ENCODE measurements around the gene FGD4.

The FGD4 gene

DNA sequence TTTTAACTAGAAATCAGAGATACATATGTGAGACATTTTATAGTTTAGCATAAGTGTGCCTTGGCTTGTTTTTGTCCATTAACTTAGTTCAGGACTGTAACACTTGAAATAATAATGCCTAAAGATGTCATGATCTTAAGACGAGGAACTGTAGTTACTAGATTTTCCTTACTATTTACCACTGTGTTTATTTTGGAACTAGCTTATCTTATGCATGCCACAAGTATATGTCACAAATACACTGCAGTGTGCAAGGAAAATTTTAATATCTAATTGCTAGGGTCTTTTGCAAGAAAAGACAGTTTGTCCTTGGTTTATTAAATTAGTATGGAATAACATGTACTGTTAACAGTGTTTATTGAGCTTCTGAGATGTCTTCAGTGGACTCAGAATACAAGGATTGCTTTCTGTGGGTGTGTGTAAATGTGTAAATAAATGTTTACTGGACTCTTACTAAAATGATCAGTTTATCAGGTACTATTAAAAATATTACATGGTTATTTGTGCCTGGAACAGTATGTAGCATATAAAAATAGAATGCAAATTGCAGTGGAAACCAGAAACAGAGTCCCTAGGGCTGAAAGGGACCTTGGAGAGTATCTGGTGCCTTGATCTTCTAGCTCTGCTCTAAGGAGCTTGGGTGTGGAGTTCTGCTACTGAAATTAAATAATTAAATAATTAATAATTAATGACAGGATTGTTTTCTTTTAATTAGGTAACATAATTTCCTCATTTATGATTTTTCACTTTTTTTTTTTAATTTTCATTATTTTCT, 58.1 kb downstream of the FGD4 start:
- no peak for DNase-seq (ENCODE audit: low read depth)

- no peak for DNase-seq (ENCODE audit: low read depth)
Measured at GRCh38 chr12:32460638-32461037, 61.3 kb downstream of the FGD4 start.

GRCh38 chr12:32462908-32463307, 63.5 kb downstream of the FGD4 start:
- no peak for DNase-seq (ENCODE audit: low read depth)

- DNase-seq (ENCODE audit: low read depth) = no peak
Measured at GRCh38 chr12:32466187-32466586, 66.8 kb downstream of the FGD4 start.

DNA sequence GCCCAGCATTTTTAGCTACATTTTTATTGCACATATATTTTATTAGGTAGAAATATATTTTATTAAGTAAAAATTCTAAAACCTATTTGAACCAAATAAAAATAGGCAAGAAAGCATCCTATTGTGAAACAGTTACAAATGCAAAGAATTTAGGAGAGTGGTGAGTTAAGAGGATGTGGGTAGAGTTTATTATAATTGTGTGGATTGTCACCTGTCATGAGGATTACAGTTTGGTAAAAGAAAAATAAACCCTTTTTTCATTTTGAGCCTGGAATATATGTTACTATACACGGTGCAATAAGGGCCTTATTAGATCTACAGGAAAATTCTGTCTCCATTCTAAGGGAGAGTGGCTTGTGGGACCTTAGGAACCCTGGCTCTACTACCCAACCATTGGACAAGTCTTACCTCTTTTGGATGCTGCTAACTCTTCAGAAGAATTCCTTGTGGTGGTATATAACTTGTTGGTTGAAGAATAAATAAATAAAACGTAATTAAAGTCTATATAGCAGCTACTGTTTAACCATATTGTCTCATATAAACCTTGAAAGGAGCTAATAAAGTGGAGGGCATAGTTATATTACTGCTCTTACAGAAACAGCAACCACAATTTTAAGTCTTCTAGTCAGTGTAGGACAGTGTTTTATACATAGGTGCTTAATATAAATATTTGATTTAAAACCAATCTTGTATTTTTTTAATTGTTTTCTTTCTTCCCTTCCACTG, 67.8 kb downstream of the FGD4 start:
- no peak for DNase-seq (ENCODE audit: low read depth)

DNA sequence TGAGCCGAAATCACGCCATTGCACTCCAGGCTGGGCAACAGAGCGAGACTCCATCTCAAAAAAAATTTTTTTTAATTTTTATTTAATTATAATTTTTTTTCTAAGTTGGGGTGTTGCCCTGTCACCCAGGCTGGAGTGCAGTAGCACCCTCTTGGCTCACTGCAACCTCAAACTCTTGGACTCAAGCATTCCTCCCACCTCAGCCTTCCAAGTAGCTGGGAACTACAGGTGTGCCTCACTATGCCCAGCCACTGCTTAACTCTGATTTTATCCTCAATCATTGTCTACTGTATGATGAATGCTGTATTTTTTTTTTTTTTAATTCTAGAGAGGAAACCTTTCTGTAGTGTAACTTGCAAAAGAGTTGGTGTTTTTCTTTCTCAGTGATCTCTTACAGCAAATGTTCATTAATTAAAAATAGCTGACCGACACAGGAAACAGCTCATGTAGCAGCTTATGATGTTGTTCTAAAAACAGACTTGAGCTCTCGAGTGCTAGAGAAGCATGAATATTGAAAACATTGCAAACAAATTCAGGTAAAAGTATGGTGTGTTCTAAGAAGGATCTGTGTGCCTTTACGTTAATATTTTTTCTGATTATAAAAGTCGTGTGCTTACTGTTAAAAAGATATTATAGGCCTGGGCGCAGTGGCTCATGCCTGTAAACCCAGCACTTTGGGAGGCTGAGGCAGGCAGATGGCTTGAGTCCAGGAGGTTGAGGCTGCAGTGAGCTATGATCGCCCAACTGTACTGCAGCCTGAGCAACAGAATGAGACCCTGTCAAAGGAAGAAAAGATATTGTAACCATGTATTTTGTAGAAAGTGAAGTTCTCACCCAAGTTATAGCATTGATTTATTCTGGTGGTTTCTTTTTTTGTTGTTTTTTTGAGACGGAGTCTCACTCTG, 68.9 kb downstream of the FGD4 start:
- DNase-seq (ENCODE audit: low read depth) = no peak

DNA sequence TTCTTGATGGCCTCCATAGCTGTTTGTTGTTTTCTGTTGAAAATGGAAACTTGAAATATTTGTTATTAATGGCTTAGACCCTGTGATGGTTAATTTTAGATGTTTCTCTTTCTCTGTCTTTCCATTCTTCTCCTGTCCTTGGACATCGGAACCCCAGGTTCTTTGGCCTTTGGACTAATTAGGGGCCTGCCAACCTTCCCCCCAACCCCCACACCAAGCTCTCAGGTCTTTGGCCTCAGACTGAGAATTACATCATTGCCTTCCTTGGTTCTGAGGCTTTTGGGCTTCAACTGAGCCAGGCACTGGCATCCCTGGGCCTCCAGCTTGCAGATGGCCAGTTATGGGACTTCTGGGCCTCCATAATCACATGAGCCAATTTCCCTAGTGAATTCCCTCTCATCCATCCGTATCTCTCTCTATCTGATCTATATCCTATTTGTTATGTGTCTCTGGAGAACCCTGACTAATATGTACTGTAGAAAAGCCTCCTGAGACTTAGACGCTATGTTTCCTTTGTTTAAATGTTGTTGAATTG, 71.6 kb downstream of the FGD4 start:
- DNase-seq (ENCODE audit: low read depth) = no peak

GRCh38 chr12:32471591-32472001, 72.2 kb downstream of the FGD4 start:
- DNase-seq (ENCODE audit: low read depth) = no peak

DNA sequence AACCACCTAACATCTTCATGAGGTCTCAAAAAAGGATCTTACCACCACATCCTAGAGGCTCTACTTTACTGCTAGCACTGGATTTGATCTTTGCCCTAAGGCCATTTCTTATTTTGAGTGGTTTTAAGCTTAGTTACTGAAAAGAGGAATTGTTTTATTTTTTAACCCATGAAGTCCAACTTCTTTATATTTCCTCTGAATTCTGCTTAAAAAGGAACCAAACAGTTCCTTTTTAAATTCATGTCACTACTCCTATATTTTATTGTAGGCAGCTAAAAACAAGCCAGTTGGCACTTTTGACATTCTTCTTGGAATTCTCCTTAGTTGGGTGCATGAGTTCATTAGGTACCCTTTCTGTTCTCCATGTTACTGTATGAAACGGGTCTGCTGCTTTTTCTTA, 76.4 kb downstream of the FGD4 start:
- DNase-seq (ENCODE audit: low read depth) = no peak

- no peak for DNase-seq (ENCODE audit: low read depth)
Measured at GRCh38 chr12:32476446-32476845, 77.1 kb downstream of the FGD4 start.

DNA sequence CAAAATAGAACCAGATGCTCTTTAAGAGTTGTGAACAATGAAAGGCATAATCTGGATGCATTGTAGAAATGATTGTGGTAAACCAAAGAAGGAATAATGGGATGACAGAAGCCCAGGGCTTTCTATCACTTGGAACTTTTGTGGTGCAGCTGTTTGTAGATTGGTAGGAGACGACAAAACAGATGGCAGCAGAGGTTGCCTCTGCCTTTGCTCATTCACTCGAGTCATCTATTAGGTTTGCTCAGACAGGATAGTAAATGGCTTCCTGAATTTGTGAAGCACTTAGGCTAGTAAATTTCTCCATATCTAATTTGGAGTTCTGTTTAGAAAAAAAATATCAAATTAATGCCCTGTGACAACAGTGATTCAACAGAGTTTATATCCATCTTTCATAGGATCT, 78.4 kb downstream of the FGD4 start:
- DNase-seq (ENCODE audit: low read depth) = no peak

- DNase-seq (ENCODE audit: low read depth) = no peak
Measured at GRCh38 chr12:32478166-32478565, 78.8 kb downstream of the FGD4 start.

GRCh38 chr12:32478858-32479725, 79.7 kb downstream of the FGD4 start:
- no peak for DNase-seq (ENCODE audit: low read depth)

DNA sequence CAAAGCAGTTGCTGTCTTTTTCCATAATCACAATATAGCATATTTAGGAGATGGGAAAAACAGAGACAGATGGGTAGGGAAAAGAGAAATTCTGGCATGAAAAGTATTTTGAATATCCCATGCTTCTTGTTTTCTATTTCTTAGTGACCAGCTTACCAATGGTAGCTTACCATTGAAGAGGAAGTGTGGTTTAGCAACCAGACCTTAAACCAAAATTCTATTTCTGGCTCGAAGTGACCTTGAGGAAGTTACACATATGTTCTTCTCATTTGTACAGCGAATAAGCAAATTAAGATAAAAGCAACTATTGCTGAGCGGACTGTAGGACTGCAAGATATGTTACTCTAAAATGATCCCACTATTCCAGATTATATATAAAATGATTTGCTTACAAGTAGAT, 82.9 kb downstream of the FGD4 start:
- no peak for DNase-seq (ENCODE audit: low read depth)

DNA sequence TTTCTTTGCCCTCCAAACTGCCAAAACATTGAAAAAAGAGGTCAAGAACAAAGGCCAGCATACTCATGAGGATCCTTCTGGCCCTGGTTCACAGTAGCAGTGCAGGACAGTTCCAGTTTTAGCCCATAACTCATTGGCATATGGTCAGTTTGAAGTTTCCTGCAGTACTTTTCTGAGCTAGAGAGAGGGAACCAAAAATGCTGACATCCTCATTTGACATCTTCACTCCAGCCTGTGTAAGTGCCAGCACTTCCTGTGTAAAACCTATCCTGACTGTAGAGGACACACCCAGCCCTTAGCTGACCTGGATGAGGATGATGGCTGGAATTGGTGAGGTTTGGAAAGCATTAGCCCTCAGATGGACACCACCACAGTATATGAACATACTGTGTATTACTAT, 84.1 kb downstream of the FGD4 start:
- no peak for DNase-seq (ENCODE audit: low read depth)

GRCh38 chr12:32483993-32484392, 84.6 kb downstream of the FGD4 start:
- no peak for DNase-seq (ENCODE audit: low read depth)

GRCh38 chr12:32486158-32486557, 86.8 kb downstream of the FGD4 start:
- no peak for DNase-seq (ENCODE audit: low read depth)

GRCh38 chr12:32488132-32488531, 88.8 kb downstream of the FGD4 start:
- no peak for DNase-seq (ENCODE audit: low read depth)

DNA sequence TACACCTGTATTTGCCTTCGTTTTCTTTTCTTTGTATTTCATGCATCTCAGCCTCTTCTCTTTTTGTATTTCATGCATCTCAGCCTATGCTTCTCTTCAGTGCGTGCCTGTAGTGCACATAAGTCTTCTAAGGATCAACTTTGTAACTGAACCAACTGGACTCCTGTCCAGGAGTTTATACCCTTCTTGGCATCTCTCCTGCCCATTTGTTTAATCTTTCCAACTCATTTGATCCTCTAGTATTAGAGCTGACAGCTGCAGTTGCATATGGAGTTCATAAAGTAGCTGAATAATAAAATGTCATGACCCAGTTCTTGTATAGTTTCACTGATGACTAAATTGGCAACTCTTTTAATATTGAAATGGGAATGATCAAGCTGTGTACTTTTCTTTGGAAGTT, 89.7 kb downstream of the FGD4 start:
- DNase-seq (ENCODE audit: low read depth) = no peak

- DNase-seq (ENCODE audit: low read depth) = no peak
Measured at GRCh38 chr12:32490801-32491200, 91.4 kb downstream of the FGD4 start.

GRCh38 chr12:32493282-32493681, 93.9 kb downstream of the FGD4 start:
- DNase-seq (ENCODE audit: low read depth) = no peak
